H1 (cell line): Measurements from ENCODE around the gene GABRQ. TPM values are rescaled to one million over a fixed set of nuclear protein-coding genes. Genes with fewer than 3 reads are reported as not detected.
"Not testable (repeated sequence)": the region's sequence is repeated elsewhere in the genome, so short reads cannot be mapped to it uniquely, and the experiment has no call there.

Experiments
- CTCF ChIA-PET: fragments of 300-600 bp; sonication (Branson Sonifier 250); formaldehyde crosslinking; loops from one replicate; lab custom pipeline; 2021; ENCODE audit not compliant: partially characterized antibody; lab: Charles Lee
- POLR2A ChIA-PET: fragments of 300-600 bp; sonication (Branson Sonifier 250); formaldehyde crosslinking; loops from one replicate; lab custom pipeline; 2021; ENCODE audit warnings: inconsistent platforms; ENCODE audit not compliant: partially characterized antibody; lab: Charles Lee
- DNase-seq, 2 experiments: peaks; one replicate each; pipeline versions ENCODE4 v3.0.0 to v3.0.0-alpha.2; 2010 to 2022; ENCODE audit warnings: low spot score in 2 of 2, low read depth in 1 of 2, mixed read lengths in 1 of 2
- FAIRE-seq: peaks from 2 replicates; lab custom pipeline; 2011; peaks lifted over from hg19 to GRCh38; lab: Jason Lieb, UNC
- H2AFZ ChIP-seq: 2 replicates; pipeline ENCODE4 v1.8.1; 2012; ENCODE audit warnings: low read length, inconsistent platforms
- H2AK5ac ChIP-seq: 2 replicates; pipeline ENCODE4 v1.6.1; 2013; ENCODE audit warnings: low read depth, low read length
- H2BK120ac ChIP-seq: replicated peaks from 2 replicates; pipeline ENCODE3; 2013; ENCODE audit warnings: low read depth, low read length, inconsistent platforms
- H2BK12ac ChIP-seq: 2 replicates; pipeline ENCODE4 v1.6.1; 2013; ENCODE audit warnings: low read depth, low read length
- H2BK15ac ChIP-seq: 2 replicates; pipeline ENCODE4 v1.6.1; 2013; ENCODE audit warnings: low read length
- H2BK20ac ChIP-seq: 2 replicates; pipeline ENCODE4 v1.6.1; 2013; ENCODE audit warnings: low read length
- H2BK5ac ChIP-seq: 2 replicates; pipeline ENCODE4 v1.6.1; 2013; ENCODE audit warnings: low read depth, low read length
- H3K14ac ChIP-seq: 2 replicates; pipeline ENCODE4 v1.6.1; 2013; ENCODE audit warnings: inconsistent platforms; ENCODE audit not compliant: insufficient read length
- H3K18ac ChIP-seq: 2 replicates; pipeline ENCODE4 v1.6.1; 2013; ENCODE audit warnings: low read length; ENCODE audit errors: extremely low read depth
- H3K23ac ChIP-seq: 2 replicates; pipeline ENCODE4 v1.6.1; 2013; ENCODE audit warnings: inconsistent platforms; ENCODE audit not compliant: insufficient read length
- H3K23me2 ChIP-seq: 2 replicates; pipeline ENCODE4 v1.6.1; 2013; ENCODE audit warnings: low read depth, low read length
- H3K27ac ChIP-seq: 2 replicates; pipeline ENCODE4 v1.6.1; 2011; ENCODE audit warnings: low read depth, low read length, inconsistent platforms
- H3K27me3 ChIP-seq, 4 experiments: replicated peaks in 1 of 4; 1 replicate in 1 of 4; 2 replicates in 3 of 4; pipeline versions ENCODE4 v1.6.1 to v1.8.1; 2011 to 2013; ENCODE audit warnings: low read length in 3 of 4, mild to moderate bottlenecking in 3 of 4, inconsistent platforms in 2 of 4, mixed read lengths in 2 of 4, moderate library complexity in 1 of 4; ENCODE audit not compliant: control insufficient read depth in 3 of 4, insufficient read depth in 3 of 4; ENCODE audit errors: extremely low read depth in 1 of 4
- H3K36me3 ChIP-seq, 4 experiments: 2 replicates each; pipeline versions ENCODE4 v1.6.1 to v1.8.1; 2011 to 2013; ENCODE audit warnings: mild to moderate bottlenecking in 4 of 4, low read length in 3 of 4, moderate library complexity in 2 of 4, control low read depth in 1 of 4, inconsistent platforms in 1 of 4; ENCODE audit not compliant: insufficient read depth in 4 of 4, control insufficient read depth in 2 of 4
- H3K4ac ChIP-seq: replicated peaks from 2 replicates; pipeline ENCODE3; 2013; ENCODE audit warnings: low read length, low read depth, mixed read lengths, inconsistent platforms; ENCODE audit not compliant: insufficient read length
- H3K4me1 ChIP-seq, 4 experiments: replicated peaks in 1 of 4; 1 replicate in 1 of 4; 2 replicates in 3 of 4; pipeline versions ENCODE4 v1.6.1 to v1.8.1; 2011 to 2013; ENCODE audit warnings: low read length in 3 of 4, inconsistent platforms in 2 of 4, mixed read lengths in 1 of 4; ENCODE audit not compliant: insufficient read depth in 4 of 4, control insufficient read depth in 3 of 4
- H3K4me2 ChIP-seq, 2 experiments: 2 replicates each; pipeline versions ENCODE4 v1.6.1 to v1.8.1; 2011 to 2013; ENCODE audit warnings: low read depth in 2 of 2, low read length in 2 of 2, control low read depth in 1 of 2, inconsistent platforms in 1 of 2, mild to moderate bottlenecking in 1 of 2; ENCODE audit not compliant: insufficient read depth in 1 of 2
- H3K4me3 ChIP-seq, 4 experiments: fragments of 200-600, 300-600 bp in 1 of 4; sonication (generic), shearing (Covaris generic), sonication (Bioruptor Twin) in 1 of 4; 2 replicates each; pipeline versions ENCODE4 v1.5.1 to v1.8.1; 2011 to 2016; ENCODE audit warnings: low read length in 4 of 4, low read depth in 3 of 4, control low read depth in 2 of 4, inconsistent platforms in 2 of 4, mild to moderate bottlenecking in 2 of 4, mixed read lengths in 1 of 4, moderate library complexity in 1 of 4; ENCODE audit not compliant: insufficient read depth in 2 of 4; ENCODE audit errors: extremely low read depth in 1 of 4
- H3K56ac ChIP-seq: replicated peaks from 2 replicates; pipeline ENCODE3; 2013; ENCODE audit warnings: low read depth, mild to moderate bottlenecking, mixed read lengths, low read length, inconsistent platforms; ENCODE audit not compliant: insufficient read length
- H3K79me1 ChIP-seq: 2 replicates; pipeline ENCODE4 v1.6.1; 2013; ENCODE audit warnings: low read depth, low read length, control low read depth
- H3K79me2 ChIP-seq, 2 experiments: 2 replicates each; pipeline versions ENCODE4 v1.6.1 to v1.8.1; 2012 to 2013; ENCODE audit warnings: low read length in 2 of 2, mild to moderate bottlenecking in 2 of 2, inconsistent platforms in 1 of 2; ENCODE audit not compliant: insufficient read depth in 2 of 2, control insufficient read depth in 1 of 2
- H3K9ac ChIP-seq, 4 experiments: replicated peaks in 1 of 4; 1 replicate in 1 of 4; 2 replicates in 3 of 4; pipeline versions ENCODE4 v1.6.1 to v1.8.1; 2011 to 2013; ENCODE audit warnings: low read depth in 3 of 4, low read length in 3 of 4, control low read depth in 2 of 4, mild to moderate bottlenecking in 2 of 4, moderate library complexity in 2 of 4, inconsistent platforms in 1 of 4; ENCODE audit errors: extremely low read depth in 1 of 4
- H3K9me3 ChIP-seq, 2 experiments: 2 replicates each; pipeline versions ENCODE4 v1.6.1 to v1.8.1; 2012 to 2013; ENCODE audit warnings: mild to moderate bottlenecking in 2 of 2, moderate library complexity in 2 of 2, control low read depth in 1 of 2, inconsistent platforms in 1 of 2, low read depth in 1 of 2, low read length in 1 of 2, mixed read lengths in 1 of 2; ENCODE audit not compliant: insufficient read depth in 2 of 2
- H4K20me1 ChIP-seq, 2 experiments: replicated peaks in 1 of 2; 2 replicates each; pipeline versions ENCODE3 to v1.8.1; 2011 to 2013; ENCODE audit warnings: inconsistent platforms in 2 of 2, low read length in 2 of 2, mild to moderate bottlenecking in 1 of 2; ENCODE audit not compliant: insufficient read depth in 2 of 2, control insufficient read depth in 1 of 2
- H4K5ac ChIP-seq: 2 replicates; pipeline ENCODE4 v1.6.1; 2013; ENCODE audit warnings: low read length, low read depth, mixed read lengths, inconsistent platforms; ENCODE audit not compliant: insufficient read length
- H4K8ac ChIP-seq: 2 replicates; pipeline ENCODE4 v1.8.0; 2013; ENCODE audit warnings: mild to moderate bottlenecking, moderate library complexity, low read length, inconsistent platforms; ENCODE audit not compliant: insufficient read depth; ENCODE audit errors: extremely low read depth
- H4K91ac ChIP-seq: replicated peaks from 2 replicates; pipeline ENCODE3; 2013; ENCODE audit warnings: low read length, mixed read lengths, inconsistent platforms; ENCODE audit not compliant: insufficient read length
- WGBS, 2 experiments: shearing (Covaris generic) in 1 of 2; methylation state at CpG; one replicate each; pipeline versions ENCODE4 v1.1.6 to v1.1.7; 2013 to 2015; ENCODE audit warnings: low lambda C conversion rate in 2 of 2, mixed read lengths in 2 of 2, inconsistent platforms in 1 of 2, low coverage in 1 of 2, missing lambda C conversion rate in 1 of 2; ENCODE audit not compliant: insufficient replicate concordance in 2 of 2, insufficient coverage in 1 of 2, insufficient read length in 1 of 2; ENCODE audit errors: extremely low coverage in 1 of 2, missing lambda C conversion rate in 1 of 2; 5-methylcytosine and 5-hydroxymethylcytosine counted together
- polyA plus RNA-seq, 7 experiments: library from polyadenylated mRNA; depleted of rRNA in 3 of 7; stranded (reverse) in 5 of 7; unstranded in 2 of 7; fragments of >200 nt in 5 of 7; fragments of 200-250 nt in 2 of 7; gene quantifications; 1 replicate in 5 of 7; 2 replicates in 1 of 7; 4 replicates in 1 of 7; pipeline versions ENCODE4 v1.2.1 to v1.2.3, GENCODE V29; 2011 to 2013; ENCODE audit warnings: missing spikeins in 2 of 7, mixed read lengths in 2 of 7
- total RNA-seq: library from RNA; stranded (reverse); fragmentation: NEBNext Ultra II Directional; extraction: Animal tissue kit (Norgen Biotek cat#: 25700); gene quantifications from 2 replicates; pipeline ENCODE4 v1.2.1, GENCODE V29; 2021

GABRQ gene
- total and polyA plus RNA-seq, 2 of the 8 experiments (the other 6 are each of a cell fraction or from before 2014, with no cell fraction given) = 6.3 to 9.6 TPM

DNA sequence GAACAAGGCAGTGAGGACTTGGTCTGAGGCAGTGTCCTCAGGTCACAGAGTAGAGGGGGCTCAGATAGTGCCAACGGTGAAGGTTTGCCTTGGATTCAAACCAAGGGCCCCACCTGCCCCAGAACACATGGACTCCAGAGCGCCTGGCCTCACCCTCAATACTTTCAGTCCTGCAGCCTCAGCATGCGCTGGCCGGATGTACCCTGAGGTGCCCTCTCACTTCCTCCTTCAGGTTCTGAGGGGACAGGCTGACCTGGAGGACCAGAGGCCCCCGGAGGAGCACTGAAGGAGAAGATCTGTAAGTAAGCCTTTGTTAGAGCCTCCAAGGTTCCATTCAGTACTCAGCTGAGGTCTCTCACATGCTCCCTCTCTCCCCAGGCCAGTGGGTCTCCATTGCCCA, 62.7 kb downstream of the GABRQ start:
- H3K27me3 ChIP-seq, H2BK15ac ChIP-seq, H3K9ac ChIP-seq, H3K23me2 ChIP-seq, H3K27ac ChIP-seq, H2BK120ac ChIP-seq, H4K5ac ChIP-seq, H3K23ac ChIP-seq, H3K4me2 ChIP-seq, H3K18ac ChIP-seq, H3K4ac ChIP-seq, POLR2A ChIA-PET, FAIRE-seq, H3K9me3 ChIP-seq, H3K4me3 ChIP-seq, H2AK5ac ChIP-seq, H3K56ac ChIP-seq, H4K20me1 ChIP-seq, H3K14ac ChIP-seq, DNase-seq, H2BK5ac ChIP-seq, H2BK12ac ChIP-seq, H4K91ac ChIP-seq, CTCF ChIA-PET, H2AFZ ChIP-seq, H3K79me1 ChIP-seq, H3K79me2 ChIP-seq, H3K36me3 ChIP-seq, H3K4me1 ChIP-seq, H2BK20ac ChIP-seq, H4K8ac ChIP-seq: not testable (repeated sequence)
- 100% methylated on average over 1 of the region's 5 CpGs; no CpG with 5 or more reads in 1 of the 2 experiments for WGBS, 2 experiments

- H2BK15ac ChIP-seq, H4K91ac ChIP-seq, H4K8ac ChIP-seq, H3K4me1 ChIP-seq, DNase-seq, CTCF ChIA-PET, H3K23me2 ChIP-seq, H3K9ac ChIP-seq, H3K36me3 ChIP-seq, H4K5ac ChIP-seq, H2BK20ac ChIP-seq, H2BK120ac ChIP-seq, H2BK12ac ChIP-seq, H3K27me3 ChIP-seq, FAIRE-seq, H3K18ac ChIP-seq, H3K23ac ChIP-seq, H2BK5ac ChIP-seq, H3K79me1 ChIP-seq, H3K4ac ChIP-seq, H3K56ac ChIP-seq, H3K79me2 ChIP-seq, H2AK5ac ChIP-seq, H3K4me3 ChIP-seq, POLR2A ChIA-PET, H3K27ac ChIP-seq, H4K20me1 ChIP-seq, H3K9me3 ChIP-seq, H3K14ac ChIP-seq, H3K4me2 ChIP-seq, H2AFZ ChIP-seq: not testable (repeated sequence)
- no CpG with 5 or more reads among the region's 7 CpGs for WGBS, 2 experiments
Observed at GRCh38 chrX:152706500-152706899, 68.8 kb downstream of the GABRQ start.
